Measurements from ENCODE around the gene SIGLEC9.

SIGLEC9 gene

DNA sequence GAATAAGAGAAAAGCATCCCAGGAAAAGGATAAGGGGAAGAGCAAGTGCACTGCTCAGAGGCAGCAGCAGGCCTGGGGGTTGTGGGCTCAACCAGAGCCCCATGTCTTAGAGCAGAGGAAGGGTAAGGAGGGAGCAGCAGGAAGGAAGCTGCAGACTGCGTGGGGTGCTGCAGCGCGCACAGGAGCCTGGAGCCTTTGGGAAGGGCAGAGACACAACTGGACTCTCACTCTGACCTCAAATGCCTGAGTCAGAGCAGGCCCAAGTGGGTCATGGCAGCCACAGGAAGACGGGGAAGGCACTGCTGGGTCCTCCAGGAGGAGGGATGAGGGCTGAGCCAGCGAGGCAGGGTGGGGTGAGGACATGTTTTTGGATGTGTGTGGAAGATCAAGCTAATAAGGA is 49.0 kb downstream of the SIGLEC9 start:
- DNase-seq (ENCODE audit: extremely low read depth in 1 of 2, low read depth in 1 of 2): no peak

DNA sequence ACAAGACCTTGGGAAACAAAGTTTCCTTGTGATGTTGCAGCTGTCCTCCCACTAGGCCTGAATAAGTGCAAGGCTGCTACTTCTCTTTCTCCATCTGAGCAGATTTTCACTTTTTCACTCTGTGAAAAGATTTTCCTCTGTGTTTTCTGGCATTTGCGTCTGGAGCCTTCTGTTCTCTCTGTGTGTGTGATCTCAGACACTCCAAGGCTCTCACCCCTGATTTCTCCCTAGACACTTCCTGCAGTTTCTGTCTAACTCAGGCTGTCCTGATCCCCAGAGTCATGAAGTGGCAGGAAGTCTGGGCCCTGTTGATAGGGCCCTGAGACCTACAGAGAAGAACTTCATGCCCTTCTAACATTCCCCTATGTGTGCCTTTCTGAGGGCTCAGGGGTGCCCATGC is 54.5 kb downstream of the SIGLEC9 start:
- DNase-seq (ENCODE audit: extremely low read depth in 1 of 2, low read depth in 1 of 2): no peak

Measured in activated CD8-positive, alpha-beta memory T cell treated with anti-CD3 and anti-CD28 coated beads for 1 hour (primary cell).